ENCODE results near the gene MFNG. TPM values are rescaled to one million over a fixed set of nuclear protein-coding genes. Genes with fewer than 3 reads are reported as not detected.
"Not testable (repeated sequence)": the region's sequence is repeated elsewhere in the genome, so short reads cannot be mapped to it uniquely, and the experiment has no call there.

Gene MFNG
- total and polyA plus RNA-seq, 3 donors from 2014 or later: 7.5 to 8.2 (median 8.1) TPM

DNA sequence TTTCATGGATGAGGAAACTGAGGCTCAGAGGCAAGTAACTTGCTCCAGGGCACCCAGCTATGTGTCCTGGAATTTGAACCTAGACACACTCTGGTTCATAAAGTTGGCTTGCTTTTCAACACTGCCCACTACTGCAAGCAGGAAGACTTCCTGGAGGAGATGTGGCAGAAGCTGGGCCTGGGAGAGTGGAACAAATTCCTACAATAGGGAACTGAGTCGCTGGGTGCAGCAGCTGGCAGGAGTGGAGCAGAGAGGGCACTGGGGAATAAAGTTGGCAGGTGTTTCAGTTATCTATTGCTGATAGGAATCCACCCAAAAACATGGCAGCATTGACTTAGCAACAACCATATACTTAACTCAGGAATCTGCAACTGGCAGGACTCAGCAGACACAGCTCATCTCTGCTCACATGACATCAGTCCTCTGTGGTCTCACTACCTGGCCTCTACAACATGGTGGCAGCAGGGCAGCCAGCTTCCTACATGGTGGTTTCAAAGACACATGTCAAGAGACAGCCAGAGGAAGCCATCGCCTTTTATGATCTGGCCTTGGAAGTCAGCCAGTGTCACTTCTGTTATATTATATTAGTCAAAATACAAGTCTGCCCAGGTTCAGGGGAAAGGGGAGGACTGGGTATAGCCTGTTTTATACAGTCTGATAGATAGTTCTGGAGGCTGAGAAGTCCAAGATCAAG lies 43.6 kb upstream of the MFNG start:
- intact Hi-C loops (cut with DNase I; ENCODE audit: low total_unique reads): no loop called here
- Histone ChIP-seq H3K36me3 (ENCODE audit: low read depth, missing control alignments) (no peaks in the 10 kb centered on the region), H3K27me3 (no peaks in the 10 kb centered on the region), H3K4me3 (no peak overlapping the region), H3K27ac (no peak overlapping the region), H3K9me3 (no peaks in the 10 kb centered on the region), H3K4me1 (no peaks in the 10 kb centered on the region)
- no peak for DNase-seq
- TF ChIP-seq, protein P1, sequence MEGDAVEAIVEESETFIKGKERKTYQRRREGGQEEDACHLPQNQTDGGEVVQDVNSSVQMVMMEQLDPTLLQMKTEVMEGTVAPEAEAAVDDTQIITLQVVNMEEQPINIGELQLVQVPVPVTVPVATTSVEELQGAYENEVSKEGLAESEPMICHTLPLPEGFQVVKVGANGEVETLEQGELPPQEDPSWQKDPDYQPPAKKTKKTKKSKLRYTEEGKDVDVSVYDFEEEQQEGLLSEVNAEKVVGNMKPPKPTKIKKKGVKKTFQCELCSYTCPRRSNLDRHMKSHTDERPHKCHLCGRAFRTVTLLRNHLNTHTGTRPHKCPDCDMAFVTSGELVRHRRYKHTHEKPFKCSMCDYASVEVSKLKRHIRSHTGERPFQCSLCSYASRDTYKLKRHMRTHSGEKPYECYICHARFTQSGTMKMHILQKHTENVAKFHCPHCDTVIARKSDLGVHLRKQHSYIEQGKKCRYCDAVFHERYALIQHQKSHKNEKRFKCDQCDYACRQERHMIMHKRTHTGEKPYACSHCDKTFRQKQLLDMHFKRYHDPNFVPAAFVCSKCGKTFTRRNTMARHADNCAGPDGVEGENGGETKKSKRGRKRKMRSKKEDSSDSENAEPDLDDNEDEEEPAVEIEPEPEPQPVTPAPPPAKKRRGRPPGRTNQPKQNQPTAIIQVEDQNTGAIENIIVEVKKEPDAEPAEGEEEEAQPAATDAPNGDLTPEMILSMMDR (IDR thresholded peaks at IDR 0.05): no peak
- TF ChIP-seq POLR2A (IDR thresholded peaks at IDR 0.05): no peak
- 78 to 89% methylated on average over 2 of the region's 2 CpGs for WGBS, 2 donors

DNA sequence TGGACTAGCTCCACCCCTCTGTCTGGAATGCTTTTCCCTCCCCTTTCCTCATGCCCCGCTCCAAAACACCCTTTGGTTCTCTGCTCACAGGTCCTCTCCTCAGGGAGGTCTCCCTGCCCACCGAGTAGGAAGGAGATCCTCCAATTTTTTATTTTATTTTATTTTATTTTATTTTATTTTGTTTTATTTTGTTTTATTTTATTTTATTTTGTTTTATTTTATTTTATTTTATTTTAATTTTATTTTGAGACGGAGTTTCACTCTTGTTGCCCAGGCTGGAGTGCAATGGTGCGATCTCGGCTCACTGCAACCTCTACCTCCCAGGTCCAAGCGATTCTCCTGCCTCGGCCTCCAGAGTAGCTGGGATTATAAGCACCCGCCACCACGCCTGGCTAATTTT lies 41.8 kb upstream of the MFNG start:
- H3K27ac ChIP-seq; H3K9me3 ChIP-seq; DNase-seq; H3K27me3 ChIP-seq; H3K4me1 ChIP-seq; H3K36me3 ChIP-seq (ENCODE audit: low read depth, missing control alignments); H3K4me3 ChIP-seq; intact Hi-C loops (cut with DNase I; ENCODE audit: low total_unique reads): not testable (repeated sequence)
- WGBS, 2 donors: 95 to 96% methylated on average over 9 of the region's 9 CpGs

DNA sequence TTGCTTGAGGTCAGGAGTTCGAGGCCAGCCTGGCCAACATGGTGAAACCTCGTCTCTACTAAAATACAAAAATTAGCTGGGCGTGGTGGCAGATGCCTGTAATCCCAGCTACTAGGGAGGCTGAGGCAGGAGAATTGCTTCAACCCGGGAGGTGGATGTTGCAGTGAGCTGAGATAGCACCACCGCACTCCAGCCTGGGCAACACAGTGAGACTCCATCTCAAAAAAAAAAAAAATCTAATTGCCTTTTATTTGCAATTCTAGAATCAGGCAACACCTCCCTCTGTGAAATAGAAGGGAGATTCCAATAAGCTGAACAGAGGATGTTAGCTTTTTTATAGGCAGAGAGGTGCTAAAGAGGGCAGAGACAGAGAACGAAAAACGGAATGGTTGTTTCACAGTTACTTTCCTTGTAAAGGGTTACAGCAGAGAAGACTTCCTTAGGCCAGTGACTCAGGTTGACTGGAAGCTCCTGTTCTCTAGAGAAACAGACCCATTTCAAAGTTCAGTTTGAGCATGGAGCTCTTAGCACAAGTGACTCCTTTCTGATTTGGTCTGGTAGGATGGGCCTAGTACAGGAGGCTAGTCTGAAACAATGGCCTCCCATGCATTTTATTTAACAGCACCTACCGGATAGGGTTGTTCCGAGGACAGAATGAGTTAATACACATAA lies 41.0 kb upstream of the MFNG start:
- H3K36me3 ChIP-seq (ENCODE audit: low read depth, missing control alignments); H3K4me1 ChIP-seq; H3K27ac ChIP-seq; DNase-seq; H3K27me3 ChIP-seq; H3K9me3 ChIP-seq; H3K4me3 ChIP-seq; intact Hi-C loops (cut with DNase I; ENCODE audit: low total_unique reads): not testable (repeated sequence)
- WGBS, 2 donors: 87 to 93% methylated on average over 7 to 9 of the region's 9 CpGs

DNA sequence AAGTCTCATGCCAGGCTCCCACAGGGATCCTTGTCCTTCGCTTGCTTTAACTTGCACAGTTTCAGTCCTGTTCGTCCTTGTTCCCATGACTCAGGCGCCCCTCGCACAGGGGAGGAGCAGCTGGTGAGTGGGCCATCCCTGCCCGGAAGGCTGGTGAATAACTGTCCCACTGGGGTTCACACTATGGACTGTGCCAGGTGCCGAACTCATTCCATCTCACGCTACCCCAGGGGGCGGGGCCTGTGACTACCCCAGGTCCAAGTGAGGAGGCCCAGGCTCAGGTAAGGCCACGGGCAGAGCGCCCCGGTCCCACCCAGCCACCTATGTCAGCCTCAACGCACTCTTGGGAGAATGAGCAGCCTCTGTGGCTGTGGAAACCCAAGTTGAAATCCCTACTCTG lies 40.2 kb upstream of the MFNG start:
- TF ChIP-seq POLR2A (IDR thresholded peaks at IDR 0.05): no peak
- TF ChIP-seq, protein P1 (IDR thresholded peaks at IDR 0.05): no peak
- no peak for DNase-seq
- intact Hi-C loops (cut with DNase I; ENCODE audit: low total_unique reads): no loop called here
- Histone ChIP-seq H3K27me3 (no peaks in the 10 kb centered on the region), H3K4me1 (peaks cover 4% of the 10 kb centered on the region), H3K27ac (no peak overlapping the region), H3K4me3 (no peak overlapping the region), H3K36me3 (ENCODE audit: low read depth, missing control alignments) (no peaks in the 10 kb centered on the region), H3K9me3 (no peaks in the 10 kb centered on the region)
- WGBS, 2 donors: 84% methylated on average over 6 to 12 of the region's 12 CpGs

DNA sequence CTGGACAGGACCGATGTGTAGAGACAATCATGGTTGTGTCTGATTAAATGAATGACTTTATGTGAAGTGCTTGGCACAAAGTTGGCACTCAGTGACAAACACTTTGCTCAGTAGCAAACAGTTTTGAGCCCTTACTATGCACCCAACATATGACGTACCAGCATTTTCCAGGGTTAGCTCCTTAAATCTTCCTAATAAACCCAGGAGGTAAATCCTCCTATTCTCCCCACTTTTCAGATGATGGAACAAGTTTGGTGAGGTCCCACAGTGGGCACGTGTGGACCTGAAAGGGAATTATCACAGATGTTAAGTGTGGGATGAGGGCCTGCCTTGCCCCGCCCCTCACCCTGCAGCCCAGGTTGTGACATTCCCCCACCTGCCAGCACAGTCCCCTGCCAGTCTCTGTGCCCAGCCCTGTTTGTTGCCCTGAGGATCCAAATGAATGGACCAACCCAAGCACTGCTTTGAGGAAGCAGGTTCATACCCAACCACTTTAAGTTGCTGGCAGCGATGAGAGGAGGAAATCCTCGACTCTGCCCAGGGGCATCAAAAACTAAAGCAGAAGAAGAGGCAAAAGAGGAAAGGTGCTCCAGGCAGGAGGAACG lies 39.7 kb upstream of the MFNG start:
- no peak overlapping the region for H3K27ac ChIP-seq
- no peaks in the 10 kb centered on the region for H3K9me3 ChIP-seq
- H3K27me3 ChIP-seq: no peaks in the 10 kb centered on the region
- intact Hi-C loops (cut with DNase I; ENCODE audit: low total_unique reads): no loop called here
- H3K4me3 ChIP-seq: no peak overlapping the region
- peaks cover 9% of the 10 kb centered on the region for H3K4me1 ChIP-seq
- TF ChIP-seq POLR2A (IDR thresholded peaks at IDR 0.05): no peak
- TF ChIP-seq, protein P1 (IDR thresholded peaks at IDR 0.05): no peak
- no peak for DNase-seq
- H3K36me3 ChIP-seq (ENCODE audit: low read depth, missing control alignments): no peaks in the 10 kb centered on the region
- WGBS, 2 donors: 79 to 80% methylated on average over 7 of the region's 7 CpGs
